Measurements from ENCODE around the gene SHBG. TPM values are rescaled to one million over a fixed set of nuclear protein-coding genes. Genes with fewer than 3 reads are reported as not detected.

The SHBG gene
- total and polyA plus RNA-seq, 5 experiments from 2014 or later, result not detected

Other genes with a start within 250 kb of the SHBG start
- 10 to 100 TPM; 20.8 to 23.1 TPM for gene TNK1, start 249.0 kb upstream of the SHBG start, total RNA-seq
- gene TNK1, start 249.0 kb upstream of the SHBG start, polyA plus RNA-seq, result 1 to 10 TPM; 5.8 to 8.5 (median 7.6) TPM
- gene PLSCR3, start 235.6 kb upstream of the SHBG start, total RNA-seq, result 10 to 100 TPM; 75.8 to 79.4 TPM
- 100 to 1,000 TPM in 2 of 3 donors, 10 to 100 TPM in 1; 90.5 to 152 (median 125) TPM for gene PLSCR3, start 235.6 kb upstream of the SHBG start, polyA plus RNA-seq
- 10 to 100 TPM; 45.4 to 50.9 TPM for gene TMEM256, start 226.0 kb upstream of the SHBG start, total RNA-seq
- 10 to 100 TPM; 62.6 to 96.5 (median 81.4) TPM for gene TMEM256, start 226.0 kb upstream of the SHBG start, polyA plus RNA-seq
- gene NLGN2, start 222.3 kb upstream of the SHBG start, total RNA-seq, result 10 to 100 TPM; 12.3 to 14.7 TPM
- under 1 TPM; 0.03 to 0.23 (median 0.08) TPM for gene NLGN2, start 222.3 kb upstream of the SHBG start, polyA plus RNA-seq
- gene SPEM1, start 209.8 kb upstream of the SHBG start, total RNA-seq, result not detected
- not detected for gene SPEM1, start 209.8 kb upstream of the SHBG start, polyA plus RNA-seq
- not detected for gene SPEM2, start 204.5 kb upstream of the SHBG start, total RNA-seq
- gene SPEM2, start 204.5 kb upstream of the SHBG start, polyA plus RNA-seq, result not detected
- not detected for gene SPEM3, start 201.3 kb upstream of the SHBG start, total RNA-seq
- not detected for gene SPEM3, start 201.3 kb upstream of the SHBG start, polyA plus RNA-seq
- gene TMEM102, start 194.7 kb upstream of the SHBG start, total RNA-seq, result 10 to 100 TPM; 12.2 to 12.8 TPM
- gene TMEM102, start 194.7 kb upstream of the SHBG start, polyA plus RNA-seq, result 10 to 100 TPM in 2 of 3 donors, 1 to 10 TPM in 1; 9.8 to 19.1 (median 12.1) TPM
- 1 to 10 TPM; 2.4 to 3.0 TPM for gene FGF11, start 190.6 kb upstream of the SHBG start, total RNA-seq
- under 1 TPM; 0.10 to 0.32 (median 0.22) TPM for gene FGF11, start 190.6 kb upstream of the SHBG start, polyA plus RNA-seq
- gene CHRNB1, start 185.1 kb upstream of the SHBG start, total RNA-seq, result 1 to 10 TPM; 5.4 to 7.3 TPM
- 10 to 100 TPM; 18.1 to 24.5 (median 24.3) TPM for gene CHRNB1, start 185.1 kb upstream of the SHBG start, polyA plus RNA-seq
- gene ZBTB4, start 150.5 kb upstream of the SHBG start, total RNA-seq, result 100 to 1,000 TPM; 101 to 104 TPM
- 10 to 100 TPM; 16.8 to 28.4 (median 19.7) TPM for gene ZBTB4, start 150.5 kb upstream of the SHBG start, polyA plus RNA-seq
- not detected for gene SLC35G6, start 148.7 kb upstream of the SHBG start, total RNA-seq
- gene SLC35G6, start 148.7 kb upstream of the SHBG start, polyA plus RNA-seq, result not detected
- gene POLR2A, start 145.8 kb upstream of the SHBG start, total RNA-seq, result 100 to 1,000 TPM; 186 to 193 TPM
- 10 to 100 TPM; 31.1 to 68.0 (median 47.3) TPM for gene POLR2A, start 145.8 kb upstream of the SHBG start, polyA plus RNA-seq
- 10 to 100 TPM; 25.7 to 26.6 TPM for gene TNFSF12, start 81.1 kb upstream of the SHBG start, total RNA-seq
- gene TNFSF12, start 81.1 kb upstream of the SHBG start, polyA plus RNA-seq, result 10 to 100 TPM; 19.3 to 28.6 (median 25.8) TPM
- gene TNFSF13, start 71.4 kb upstream of the SHBG start, total RNA-seq, result 1 to 10 TPM; 2.9 to 3.0 TPM
- 1 to 10 TPM; 1.2 to 3.7 (median 2.1) TPM for gene TNFSF13, start 71.4 kb upstream of the SHBG start, polyA plus RNA-seq
- 10 to 100 TPM; 48.0 to 56.8 TPM for gene SENP3, start 68.2 kb upstream of the SHBG start, total RNA-seq
- 10 to 100 TPM; 13.8 to 14.1 (median 14.0) TPM for gene SENP3, start 68.2 kb upstream of the SHBG start, polyA plus RNA-seq
- gene CD68, start 50.5 kb upstream of the SHBG start, total RNA-seq, result 1 to 10 TPM; 4.4 to 4.6 TPM
- under 1 TPM; 0.15 to 0.59 (median 0.31) TPM for gene CD68, start 50.5 kb upstream of the SHBG start, polyA plus RNA-seq
- 10 to 100 TPM; 25.6 to 31.8 TPM for gene MPDU1, start 46.3 kb upstream of the SHBG start, total RNA-seq
- 10 to 100 TPM; 33.9 to 48.9 (median 41.3) TPM for gene MPDU1, start 46.3 kb upstream of the SHBG start, polyA plus RNA-seq
- gene SOX15, start 40.0 kb upstream of the SHBG start, total RNA-seq, result under 1 TPM; 0.55 to 0.93 TPM
- not detected for gene SOX15, start 40.0 kb upstream of the SHBG start, polyA plus RNA-seq
- 10 to 100 TPM; 36.6 to 39.0 TPM for gene FXR2, start 15.2 kb upstream of the SHBG start, total RNA-seq
- 10 to 100 TPM; 11.8 to 17.8 (median 12.4) TPM for gene FXR2, start 15.2 kb upstream of the SHBG start, polyA plus RNA-seq
- 10 to 100 TPM; 74.8 to 76.6 TPM for gene SAT2, start 2.3 kb upstream of the SHBG start, total RNA-seq
- gene SAT2, start 2.3 kb upstream of the SHBG start, polyA plus RNA-seq, result 10 to 100 TPM; 38.5 to 40.0 (median 39.4) TPM
- under 1 TPM; 0.36 to 0.96 TPM for gene ATP1B2, start 20.8 kb downstream of the SHBG start, total RNA-seq
- gene ATP1B2, start 20.8 kb downstream of the SHBG start, polyA plus RNA-seq, result under 1 TPM in 2 of 3 donors, not detected in 1; 0.17 to 0.57 TPM
- gene TP53, start 57.4 kb downstream of the SHBG start, total RNA-seq, result 100 to 1,000 TPM; 113 to 116 TPM
- gene TP53, start 57.4 kb downstream of the SHBG start, polyA plus RNA-seq, result 10 to 100 TPM; 21.7 to 33.0 (median 28.0) TPM
- 10 to 100 TPM in 1 of 2 experiments, 1 to 10 TPM in 1; 9.8 to 11.6 TPM for gene WRAP53, start 58.3 kb downstream of the SHBG start, total RNA-seq
- 10 to 100 TPM; 10.5 to 14.1 (median 13.9) TPM for gene WRAP53, start 58.3 kb downstream of the SHBG start, polyA plus RNA-seq
- not detected for gene EFNB3, start 75.1 kb downstream of the SHBG start, total RNA-seq
- not detected for gene EFNB3, start 75.1 kb downstream of the SHBG start, polyA plus RNA-seq
- gene DNAH2, start 87.6 kb downstream of the SHBG start, total RNA-seq, result not detected
- not detected for gene DNAH2, start 87.6 kb downstream of the SHBG start, polyA plus RNA-seq
- gene KDM6B, start 204.1 kb downstream of the SHBG start, total RNA-seq, result 100 to 1,000 TPM; 113 TPM
- gene KDM6B, start 204.1 kb downstream of the SHBG start, polyA plus RNA-seq, result 1 to 10 TPM in 2 of 3 donors, under 1 TPM in 1; 0.28 to 1.2 (median 1.0) TPM
- 1 to 10 TPM; 6.9 to 7.2 TPM for gene TMEM88, start 224.9 kb downstream of the SHBG start, total RNA-seq
- gene TMEM88, start 224.9 kb downstream of the SHBG start, polyA plus RNA-seq, result not detected
- gene NAA38, start 227.4 kb downstream of the SHBG start, total RNA-seq, result 10 to 100 TPM; 16.0 to 24.1 TPM
- 100 to 1,000 TPM; 125 to 169 (median 152) TPM for gene NAA38, start 227.4 kb downstream of the SHBG start, polyA plus RNA-seq
- gene CYB5D1, start 227.9 kb downstream of the SHBG start, total RNA-seq, result 1 to 10 TPM; 8.5 to 9.8 TPM
- gene CYB5D1, start 227.9 kb downstream of the SHBG start, polyA plus RNA-seq, result 1 to 10 TPM; 3.5 to 6.0 (median 5.1) TPM

Measured in naive thymus-derived CD8-positive, alpha-beta T cell (primary cell).